GM12875 (cell line): Measurements from ENCODE around the gene DNASE1L2.

Source experiments
- H3K4me3 ChIP-seq: one replicate; pipeline ENCODE4 v1.5.1; 2011; ENCODE audit warnings: low read depth, low read length, control low read depth
- CTCF ChIP-seq: IDR thresholded peaks from 2 replicates; pipeline ENCODE4 v1.5.1; 2011; ENCODE audit warnings: low read depth, mild to moderate bottlenecking, control low read depth, inconsistent platforms, low read length, moderate library complexity, borderline replicate concordance; ENCODE audit not compliant: insufficient read depth

Gene DNASE1L2

GRCh38 chr16:2286550-2286949, 50.3 kb downstream of the DNASE1L2 start:
- no peak for TF ChIP-seq CTCF
- no peak overlapping the region for H3K4me3 ChIP-seq

- no peak for TF ChIP-seq CTCF
- no peak overlapping the region for H3K4me3 ChIP-seq
These were observed 51.8 kb downstream of the DNASE1L2 start for GRCh38 chr16:2287916-2288547.
